OCI-LY7 (cell line): Measurements from ENCODE around the gene FGGY. TPM values are rescaled to one million over a fixed set of nuclear protein-coding genes. Genes with fewer than 3 reads are reported as not detected.

Experiments used
- BruUV-seq: library from RNA; stranded (reverse); fragments of 400-500 nt; replicated peaks from 2 replicates; lab custom pipeline; 2021; lab: Mats Ljungman, UMichigan
- CTCF ChIA-PET: fragments of 300-600 bp; sonication (Branson Sonifier 250); formaldehyde crosslinking; loops from one replicate; lab custom pipeline; 2022; ENCODE audit warnings: antibody characterized with exemption; ENCODE audit not compliant: unreplicated experiment; lab: Charles Lee
- POLR2A ChIA-PET: fragments of 300-600 bp; sonication (Branson Sonifier 250); formaldehyde crosslinking; loops from one replicate; lab custom pipeline; 2022; ENCODE audit warnings: antibody characterized with exemption; lab: Charles Lee
- DNase-seq: peaks from one replicate; pipeline ENCODE4 v3.0.0-alpha.2; 2015; ENCODE audit warnings: low spot score
- H2AFZ ChIP-seq: fragments of 200-600 bp; sonication (generic), shearing (Covaris generic); 2 replicates; pipeline ENCODE4 v1.6.1; 2014; ENCODE audit warnings: mild to moderate bottlenecking, antibody characterized with exemption, low read length, moderate library complexity
- H3K27ac ChIP-seq: fragments of 200-600 bp; sonication (generic); 2 replicates; pipeline ENCODE4 v1.5.1; 2014; ENCODE audit warnings: mixed run types, low read depth, mild to moderate bottlenecking, moderate library complexity, low read length, inconsistent platforms; ENCODE audit not compliant: poor library complexity, severe bottlenecking
- H3K36me3 ChIP-seq: fragments of 200-600 bp; sonication (generic); 2 replicates; pipeline ENCODE4 v1.6.1; 2014; ENCODE audit warnings: mild to moderate bottlenecking, antibody characterized with exemption, low read length, moderate library complexity, mixed read lengths; ENCODE audit not compliant: insufficient read depth
- H3K4me1 ChIP-seq: fragments of 200-600 bp; sonication (generic); 2 replicates; pipeline ENCODE4 v1.5.1; 2014; ENCODE audit warnings: mild to moderate bottlenecking, low read length; ENCODE audit not compliant: insufficient read depth, poor library complexity, severe bottlenecking
- H3K4me2 ChIP-seq: fragments of 200-600 bp; sonication (generic); 2 replicates; pipeline ENCODE4 v1.6.1; 2014; ENCODE audit warnings: mild to moderate bottlenecking, low read length
- H3K4me3 ChIP-seq: fragments of 200-600 bp; sonication (generic); 2 replicates; pipeline ENCODE4 v1.5.1; 2014; ENCODE audit warnings: mild to moderate bottlenecking, low read depth, low read length; ENCODE audit not compliant: poor library complexity, severe bottlenecking
- H3K79me2 ChIP-seq: fragments of 200-600 bp; sonication (generic); 2 replicates; pipeline ENCODE4 v1.6.1; 2016; ENCODE audit warnings: low read depth, mild to moderate bottlenecking, low read length, moderate library complexity, mixed read lengths; ENCODE audit not compliant: insufficient read depth
- H3K9me2 ChIP-seq: fragments of 200-600 bp; sonication (generic); 2 replicates; pipeline ENCODE4 v1.6.1; 2016; ENCODE audit warnings: mild to moderate bottlenecking, low read length, mixed read lengths; ENCODE audit not compliant: insufficient read depth
- H3K9me3 ChIP-seq: fragments of 200-600 bp; sonication (generic); 2 replicates; pipeline ENCODE4 v1.6.1; 2014; ENCODE audit warnings: mild to moderate bottlenecking, mixed run types, low read length, mixed read lengths
- H4K20me1 ChIP-seq: fragments of 200-600 bp; sonication (generic); 2 replicates; pipeline ENCODE4 v1.6.1; 2014; ENCODE audit warnings: mild to moderate bottlenecking, antibody characterized with exemption, low read length, moderate library complexity, mixed read lengths; ENCODE audit not compliant: insufficient read depth
- EZH2phosphoT487 ChIP-seq: fragments of 200-600 bp; sonication (generic); IDR thresholded peaks from 2 replicates; pipeline ENCODE4 v1.6.1; 2018; ENCODE audit warnings: low read depth, borderline replicate concordance, mild to moderate bottlenecking, mixed run types, antibody characterized with exemption, low read length, moderate library complexity, mixed read lengths
- intact Hi-C: fragments of 100-400 bp; cut with micrococcal nuclease; formaldehyde crosslinking; loops from one replicate; pipeline ENCODE4 v1.10.0; 2022; ENCODE audit not compliant: unreplicated experiment
- total RNA-seq, 2 experiments: library from RNA; depleted of rRNA in 1 of 2; stranded (reverse); fragments of >200 nt in 1 of 2; shearing (Covaris generic) in 1 of 2; gene quantifications; 2 replicates each; pipeline ENCODE4 v1.2.3, GENCODE V29; 2014 to 2022
- TF ChIP-seq, protein P1 (sequence below): fragments of 200-600 bp; sonication (generic); conservative IDR thresholded peaks from 2 replicates; pipeline ENCODE4 v1.5.1; 2014; ENCODE audit warnings: mild to moderate bottlenecking, antibody characterized with exemption, low read length, moderate library complexity, mixed read lengths

FGGY gene
- total RNA-seq, 2 experiments from 2014 or later = 0.63 to 4.5 TPM

DNA sequence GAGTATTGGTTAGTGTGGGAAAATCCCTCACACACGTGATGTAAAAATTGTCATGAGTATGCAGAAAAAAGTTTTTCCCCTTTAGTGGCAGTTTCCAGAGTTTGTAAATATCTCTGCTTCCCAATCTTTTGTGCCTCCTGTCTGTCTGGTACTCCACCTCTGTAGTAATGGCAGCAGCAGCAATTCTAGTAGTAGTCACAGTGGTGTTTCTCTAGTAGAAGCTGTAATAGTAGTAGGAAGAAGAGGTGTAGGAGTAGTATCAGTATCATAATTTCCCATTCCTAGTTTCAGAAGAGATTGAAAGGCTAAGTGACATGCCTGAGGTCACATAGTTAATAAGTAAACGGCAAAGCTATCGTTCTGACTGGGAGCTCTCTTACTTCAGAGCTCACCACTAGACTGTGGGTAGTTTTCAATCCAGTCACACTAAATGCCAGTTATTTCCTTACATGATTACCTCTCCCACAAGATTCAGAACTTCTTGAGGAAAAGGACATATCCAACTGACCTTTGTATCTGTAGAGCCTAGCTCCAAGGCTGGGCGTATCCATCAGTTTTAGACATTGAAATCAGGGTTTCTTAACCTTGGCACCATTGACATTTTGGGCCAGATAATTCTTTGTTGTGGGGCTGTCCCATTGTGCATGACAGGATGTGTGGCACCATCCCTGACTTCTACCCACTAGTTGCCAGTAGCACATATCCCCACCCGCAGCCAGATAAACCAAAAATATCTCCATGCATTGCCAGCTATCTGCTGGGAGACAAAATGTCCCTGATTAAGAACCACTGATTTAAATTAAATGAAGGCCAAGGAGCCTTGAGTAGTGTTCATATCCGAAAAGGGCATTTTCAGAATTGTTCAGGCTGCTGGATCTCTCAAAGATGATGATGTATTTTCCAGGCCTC, 135.9 kb downstream of the FGGY start:
- Histone ChIP-seq H3K4me1 (no peaks in the 10 kb centered on the region), H3K27ac (no peak overlapping the region), H3K9me3 (no peaks in the 10 kb centered on the region), H3K79me2 (no peaks in the 10 kb centered on the region), H3K36me3 (no peaks in the 10 kb centered on the region), H3K4me2 (no peak overlapping the region), H3K9me2 (no peaks in the 10 kb centered on the region), H4K20me1 (no peaks in the 10 kb centered on the region), H2AFZ (no peak overlapping the region), H3K4me3 (no peak overlapping the region)
- POLR2A ChIA-PET = interaction anchor here (0.6 kb wide), 1 partner anchor 23 kb away, joined by 3 read pairs; no protein-coding TSS in a partner anchor
- BruUV-seq = no TSS peak
- no peak for TF ChIP-seq EZH2phosphoT487
- CTCF ChIA-PET = no interaction called here
- intact Hi-C loops = no loop called here
- DNase-seq = no peak

DNA sequence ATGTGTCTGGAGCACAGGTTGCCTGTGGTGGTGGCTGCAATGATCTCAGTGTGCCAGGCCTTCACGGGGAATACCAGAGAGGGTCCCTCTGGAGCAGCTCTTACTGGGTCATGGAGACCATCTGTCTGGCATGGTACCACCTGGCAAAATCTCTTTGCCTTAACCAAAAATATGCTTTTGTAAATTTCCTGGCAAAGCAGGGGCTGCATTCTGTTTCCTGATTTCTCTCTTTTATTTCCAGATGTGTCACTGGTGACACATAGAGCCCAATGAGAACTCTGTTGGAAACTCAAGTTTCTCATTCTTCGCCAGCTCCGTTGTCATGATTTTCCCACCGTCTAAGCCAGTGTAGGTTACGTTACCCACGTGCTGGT, 136.5 kb downstream of the FGGY start:
- Histone ChIP-seq H3K4me3 (no peak overlapping the region), H3K27ac (no peak overlapping the region), H3K4me1 (no peaks in the 10 kb centered on the region), H3K36me3 (no peaks in the 10 kb centered on the region), H3K79me2 (no peaks in the 10 kb centered on the region), H3K9me2 (no peaks in the 10 kb centered on the region), H3K9me3 (no peaks in the 10 kb centered on the region), H4K20me1 (no peaks in the 10 kb centered on the region), H3K4me2 (no peak overlapping the region), H2AFZ (no peak overlapping the region)
- BruUV-seq = no TSS peak
- no peak for DNase-seq
- intact Hi-C loops = no loop called here
- TF ChIP-seq EZH2phosphoT487 = no peak
- TF ChIP-seq, protein P1, sequence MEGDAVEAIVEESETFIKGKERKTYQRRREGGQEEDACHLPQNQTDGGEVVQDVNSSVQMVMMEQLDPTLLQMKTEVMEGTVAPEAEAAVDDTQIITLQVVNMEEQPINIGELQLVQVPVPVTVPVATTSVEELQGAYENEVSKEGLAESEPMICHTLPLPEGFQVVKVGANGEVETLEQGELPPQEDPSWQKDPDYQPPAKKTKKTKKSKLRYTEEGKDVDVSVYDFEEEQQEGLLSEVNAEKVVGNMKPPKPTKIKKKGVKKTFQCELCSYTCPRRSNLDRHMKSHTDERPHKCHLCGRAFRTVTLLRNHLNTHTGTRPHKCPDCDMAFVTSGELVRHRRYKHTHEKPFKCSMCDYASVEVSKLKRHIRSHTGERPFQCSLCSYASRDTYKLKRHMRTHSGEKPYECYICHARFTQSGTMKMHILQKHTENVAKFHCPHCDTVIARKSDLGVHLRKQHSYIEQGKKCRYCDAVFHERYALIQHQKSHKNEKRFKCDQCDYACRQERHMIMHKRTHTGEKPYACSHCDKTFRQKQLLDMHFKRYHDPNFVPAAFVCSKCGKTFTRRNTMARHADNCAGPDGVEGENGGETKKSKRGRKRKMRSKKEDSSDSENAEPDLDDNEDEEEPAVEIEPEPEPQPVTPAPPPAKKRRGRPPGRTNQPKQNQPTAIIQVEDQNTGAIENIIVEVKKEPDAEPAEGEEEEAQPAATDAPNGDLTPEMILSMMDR = no peak
- ChIA-PET POLR2A (no interaction called here), CTCF (no interaction called here)

DNA sequence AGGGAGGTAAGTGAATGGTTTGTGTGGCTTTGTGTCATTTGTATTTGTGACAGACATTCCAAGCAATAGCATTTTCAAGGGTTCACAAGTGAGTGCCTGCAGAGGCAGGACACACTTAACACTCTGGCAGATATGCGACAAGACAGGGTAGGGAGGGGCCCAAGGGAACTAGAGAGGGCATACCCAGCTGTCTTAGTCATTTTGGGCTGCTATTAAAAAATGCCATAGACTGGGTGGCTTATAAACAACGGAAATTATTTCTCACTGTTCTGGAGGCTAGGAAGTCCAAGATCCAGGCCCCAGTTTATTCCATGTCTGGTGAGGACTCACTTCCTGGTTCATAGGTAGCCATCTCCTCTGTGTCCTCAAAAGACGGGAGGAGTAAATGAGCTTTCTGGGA, 137.4 kb downstream of the FGGY start:
- Histone ChIP-seq H3K27ac (no peak overlapping the region), H2AFZ (no peak overlapping the region), H3K79me2 (no peaks in the 10 kb centered on the region), H3K9me2 (no peaks in the 10 kb centered on the region), H3K4me3 (no peak overlapping the region), H3K36me3 (no peaks in the 10 kb centered on the region), H3K4me1 (no peaks in the 10 kb centered on the region), H3K4me2 (no peak overlapping the region), H4K20me1 (no peaks in the 10 kb centered on the region), H3K9me3 (no peaks in the 10 kb centered on the region)
- ChIA-PET POLR2A (no interaction called here), CTCF (no interaction called here)
- intact Hi-C loops = no loop called here
- BruUV-seq = no TSS peak
- TF ChIP-seq, protein P1 = no peak
- no peak for TF ChIP-seq EZH2phosphoT487
- DNase-seq = no peak
